C4-2B (cell line): ENCODE results near the gene TNFRSF1B.

Source experiments
- ZFX ChIP-seq: fragments of 450-650 bp; IDR thresholded peaks from 2 replicates; pipeline ENCODE4 v1.6.1; 2017
- TF ChIP-seq, protein P1 (sequence below): fragments of 450-650 bp; conservative IDR thresholded peaks from 2 replicates; pipeline ENCODE4 v1.5.1; 2017; ENCODE audit warnings: mild to moderate bottlenecking

DNA sequence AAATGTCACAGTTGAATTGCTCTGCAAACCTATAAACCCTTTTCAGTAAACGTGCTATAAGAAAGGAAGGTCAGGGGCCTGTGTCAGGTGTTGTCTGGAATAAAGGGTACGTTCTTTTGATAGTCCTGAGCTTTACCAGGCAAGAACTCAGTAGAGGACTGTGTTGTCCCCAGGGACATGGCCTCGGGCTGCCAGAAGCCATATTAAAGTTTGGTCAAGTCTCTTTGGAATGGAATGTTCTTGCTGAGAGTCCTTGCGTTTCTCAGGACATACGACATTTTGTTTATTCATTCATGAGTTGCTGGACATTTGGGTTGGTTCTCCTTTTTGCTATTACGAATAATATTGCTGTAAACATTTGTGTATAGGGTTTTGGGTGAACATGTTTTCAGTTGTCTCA, 79.8 kb downstream of the TNFRSF1B start:
- TF ChIP-seq, protein P1, sequence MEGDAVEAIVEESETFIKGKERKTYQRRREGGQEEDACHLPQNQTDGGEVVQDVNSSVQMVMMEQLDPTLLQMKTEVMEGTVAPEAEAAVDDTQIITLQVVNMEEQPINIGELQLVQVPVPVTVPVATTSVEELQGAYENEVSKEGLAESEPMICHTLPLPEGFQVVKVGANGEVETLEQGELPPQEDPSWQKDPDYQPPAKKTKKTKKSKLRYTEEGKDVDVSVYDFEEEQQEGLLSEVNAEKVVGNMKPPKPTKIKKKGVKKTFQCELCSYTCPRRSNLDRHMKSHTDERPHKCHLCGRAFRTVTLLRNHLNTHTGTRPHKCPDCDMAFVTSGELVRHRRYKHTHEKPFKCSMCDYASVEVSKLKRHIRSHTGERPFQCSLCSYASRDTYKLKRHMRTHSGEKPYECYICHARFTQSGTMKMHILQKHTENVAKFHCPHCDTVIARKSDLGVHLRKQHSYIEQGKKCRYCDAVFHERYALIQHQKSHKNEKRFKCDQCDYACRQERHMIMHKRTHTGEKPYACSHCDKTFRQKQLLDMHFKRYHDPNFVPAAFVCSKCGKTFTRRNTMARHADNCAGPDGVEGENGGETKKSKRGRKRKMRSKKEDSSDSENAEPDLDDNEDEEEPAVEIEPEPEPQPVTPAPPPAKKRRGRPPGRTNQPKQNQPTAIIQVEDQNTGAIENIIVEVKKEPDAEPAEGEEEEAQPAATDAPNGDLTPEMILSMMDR = no peak
- no peak for TF ChIP-seq ZFX
